ENCODE results near the gene B3GNT4. TPM values are rescaled to one million over a fixed set of nuclear protein-coding genes. Genes with fewer than 3 reads are reported as not detected.

The B3GNT4 gene
- total and polyA plus RNA-seq, 9 donors = 0.04 to 0.88 (median 0.29) TPM

GRCh38 chr12:122187466-122187865, 16.0 kb upstream of the B3GNT4 start:
- H3K27ac ChIP-seq (ENCODE audit: low read length) = no peak overlapping the region
- H3K4me1 ChIP-seq (ENCODE audit: control insufficient read depth, insufficient read depth, low read length) = peaks cover 9% of the 10 kb centered on the region
- no peaks in the 10 kb centered on the region for H3K36me3 ChIP-seq (ENCODE audit: control insufficient read depth, insufficient read depth, low read length)
- peaks cover 2% of the 10 kb centered on the region for H3K27me3 ChIP-seq (ENCODE audit: control insufficient read depth, insufficient read depth, low read length)
- 36% methylated on average over 6 of the region's 12 CpGs for WGBS (ENCODE audit: insufficient coverage)
- DNase-seq = no peak
- H3K9me3 ChIP-seq (replicated peaks; ENCODE audit: control insufficient read depth, low read depth, low read length) = no peaks in the 10 kb centered on the region
- H3K4me3 ChIP-seq (ENCODE audit: low read length) = no peak overlapping the region

- H3K4me1 ChIP-seq (ENCODE audit: control insufficient read depth, insufficient read depth, low read length) = no peaks in the 10 kb centered on the region
- 85% methylated on average over 23 of the region's 34 CpGs for WGBS (ENCODE audit: insufficient coverage)
- peaks cover 2% of the 10 kb centered on the region for H3K27me3 ChIP-seq (ENCODE audit: control insufficient read depth, insufficient read depth, low read length)
- H3K4me3 ChIP-seq (ENCODE audit: low read length) = no peak overlapping the region
- no peak overlapping the region for H3K27ac ChIP-seq (ENCODE audit: low read length)
- no peak for DNase-seq
- H3K36me3 ChIP-seq (ENCODE audit: control insufficient read depth, insufficient read depth, low read length) = no peaks in the 10 kb centered on the region
- no peaks in the 10 kb centered on the region for H3K9me3 ChIP-seq (replicated peaks; ENCODE audit: control insufficient read depth, low read depth, low read length)
Measured at GRCh38 chr12:122189626-122190475, 13.7 kb upstream of the B3GNT4 start.

- H3K9me3 ChIP-seq (replicated peaks; ENCODE audit: control insufficient read depth, low read depth, low read length) = no peaks in the 10 kb centered on the region
- peaks cover 4% of the 10 kb centered on the region for H3K27me3 ChIP-seq (ENCODE audit: control insufficient read depth, insufficient read depth, low read length)
- H3K4me3 ChIP-seq (ENCODE audit: low read length) = no peak overlapping the region
- no peak for DNase-seq
- no peaks in the 10 kb centered on the region for H3K36me3 ChIP-seq (ENCODE audit: control insufficient read depth, insufficient read depth, low read length)
- H3K4me1 ChIP-seq (ENCODE audit: control insufficient read depth, insufficient read depth, low read length) = no peaks in the 10 kb centered on the region
- 46% methylated on average over 6 of the region's 18 CpGs for WGBS (ENCODE audit: insufficient coverage)
- no peak overlapping the region for H3K27ac ChIP-seq (ENCODE audit: low read length)
Measured at GRCh38 chr12:122190842-122191668, 12.5 kb upstream of the B3GNT4 start.

GRCh38 chr12:122192441-122192840, 11.1 kb upstream of the B3GNT4 start:
- peaks cover 4% of the 10 kb centered on the region for H3K27me3 ChIP-seq (ENCODE audit: control insufficient read depth, insufficient read depth, low read length)
- no peaks in the 10 kb centered on the region for H3K9me3 ChIP-seq (replicated peaks; ENCODE audit: control insufficient read depth, low read depth, low read length)
- DNase-seq = no peak
- H3K4me1 ChIP-seq (ENCODE audit: control insufficient read depth, insufficient read depth, low read length) = no peaks in the 10 kb centered on the region
- H3K27ac ChIP-seq (ENCODE audit: low read length) = no peak overlapping the region
- H3K36me3 ChIP-seq (ENCODE audit: control insufficient read depth, insufficient read depth, low read length) = no peaks in the 10 kb centered on the region
- 81% methylated on average over 11 of the region's 11 CpGs for WGBS (ENCODE audit: insufficient coverage)
- H3K4me3 ChIP-seq (ENCODE audit: low read length) = no peak overlapping the region

- H3K27me3 ChIP-seq (ENCODE audit: control insufficient read depth, insufficient read depth, low read length) = peaks cover 8% of the 10 kb centered on the region
- H3K36me3 ChIP-seq (ENCODE audit: control insufficient read depth, insufficient read depth, low read length) = no peaks in the 10 kb centered on the region
- no peak for DNase-seq
- H3K27ac ChIP-seq (ENCODE audit: low read length) = no peak overlapping the region
- no CpG with 5 or more reads among the region's 1 CpG for WGBS (ENCODE audit: insufficient coverage)
- H3K4me1 ChIP-seq (ENCODE audit: control insufficient read depth, insufficient read depth, low read length) = no peaks in the 10 kb centered on the region
- H3K9me3 ChIP-seq (replicated peaks; ENCODE audit: control insufficient read depth, low read depth, low read length) = no peaks in the 10 kb centered on the region
- H3K4me3 ChIP-seq (ENCODE audit: low read length) = no peak overlapping the region
Measured at GRCh38 chr12:122194804-122195203, 8.7 kb upstream of the B3GNT4 start.

GRCh38 chr12:122195405-122195804, 8.1 kb upstream of the B3GNT4 start:
- Histone ChIP-seq H3K4me1 (ENCODE audit: control insufficient read depth, insufficient read depth, low read length) (no peaks in the 10 kb centered on the region), H3K9me3 (replicated peaks; ENCODE audit: control insufficient read depth, low read depth, low read length) (no peaks in the 10 kb centered on the region), H3K36me3 (ENCODE audit: control insufficient read depth, insufficient read depth, low read length) (no peaks in the 10 kb centered on the region), H3K4me3 (ENCODE audit: low read length) (no peak overlapping the region), H3K27ac (ENCODE audit: low read length) (no peak overlapping the region), H3K27me3 (ENCODE audit: control insufficient read depth, insufficient read depth, low read length) (peaks cover 13% of the 10 kb centered on the region)
- WGBS (ENCODE audit: insufficient coverage) = 84% methylated on average over 3 of the region's 4 CpGs
- DNase-seq = no peak

- Histone ChIP-seq H3K36me3 (ENCODE audit: control insufficient read depth, insufficient read depth, low read length) (no peaks in the 10 kb centered on the region), H3K9me3 (replicated peaks; ENCODE audit: control insufficient read depth, low read depth, low read length) (no peaks in the 10 kb centered on the region), H3K27ac (ENCODE audit: low read length) (no peak overlapping the region), H3K27me3 (ENCODE audit: control insufficient read depth, insufficient read depth, low read length) (peaks cover 31% of the 10 kb centered on the region), H3K4me3 (ENCODE audit: low read length) (no peak overlapping the region), H3K4me1 (ENCODE audit: control insufficient read depth, insufficient read depth, low read length) (no peaks in the 10 kb centered on the region)
- no peak for DNase-seq
- no CpG with 5 or more reads among the region's 1 CpG for WGBS (ENCODE audit: insufficient coverage)
Measured at GRCh38 chr12:122197612-122197966, 5.9 kb upstream of the B3GNT4 start.

GRCh38 chr12:122199484-122200355, 3.8 kb upstream of the B3GNT4 start:
- H3K4me3 ChIP-seq (ENCODE audit: low read length) = no peak overlapping the region
- H3K9me3 ChIP-seq (replicated peaks; ENCODE audit: control insufficient read depth, low read depth, low read length) = no peaks in the 10 kb centered on the region
- peaks cover 47% of the 10 kb centered on the region for H3K27me3 ChIP-seq (ENCODE audit: control insufficient read depth, insufficient read depth, low read length)
- H3K27ac ChIP-seq (ENCODE audit: low read length) = no peak overlapping the region
- WGBS (ENCODE audit: insufficient coverage) = 84% methylated on average over 24 of the region's 29 CpGs
- no peak for DNase-seq
- no peaks in the 10 kb centered on the region for H3K36me3 ChIP-seq (ENCODE audit: control insufficient read depth, insufficient read depth, low read length)
- H3K4me1 ChIP-seq (ENCODE audit: control insufficient read depth, insufficient read depth, low read length) = peaks cover 8% of the 10 kb centered on the region

- no peaks in the 10 kb centered on the region for H3K36me3 ChIP-seq (ENCODE audit: control insufficient read depth, insufficient read depth, low read length)
- H3K4me1 ChIP-seq (ENCODE audit: control insufficient read depth, insufficient read depth, low read length) = peaks cover 8% of the 10 kb centered on the region
- no peak for DNase-seq
- no peak overlapping the region for H3K4me3 ChIP-seq (ENCODE audit: low read length)
- no peaks in the 10 kb centered on the region for H3K9me3 ChIP-seq (replicated peaks; ENCODE audit: control insufficient read depth, low read depth, low read length)
- peaks cover 57% of the 10 kb centered on the region for H3K27me3 ChIP-seq (ENCODE audit: control insufficient read depth, insufficient read depth, low read length)
- H3K27ac ChIP-seq (ENCODE audit: low read length) = no peak overlapping the region
- 66% methylated on average over 5 of the region's 24 CpGs for WGBS (ENCODE audit: insufficient coverage)
Measured at GRCh38 chr12:122200541-122201175, 2.9 kb upstream of the B3GNT4 start.

All from muscle of leg (tissue), 11 donors.